NCI-H187 treated with DMSO at 0.1 percent for 48 hours (cell line): ENCODE data around the gene ONECUT2.

Experiments used
- DNase-seq: peaks from one replicate; lab custom pipeline; 2025; lab: John Stamatoyannopoulos, UW

Gene ONECUT2

DNA sequence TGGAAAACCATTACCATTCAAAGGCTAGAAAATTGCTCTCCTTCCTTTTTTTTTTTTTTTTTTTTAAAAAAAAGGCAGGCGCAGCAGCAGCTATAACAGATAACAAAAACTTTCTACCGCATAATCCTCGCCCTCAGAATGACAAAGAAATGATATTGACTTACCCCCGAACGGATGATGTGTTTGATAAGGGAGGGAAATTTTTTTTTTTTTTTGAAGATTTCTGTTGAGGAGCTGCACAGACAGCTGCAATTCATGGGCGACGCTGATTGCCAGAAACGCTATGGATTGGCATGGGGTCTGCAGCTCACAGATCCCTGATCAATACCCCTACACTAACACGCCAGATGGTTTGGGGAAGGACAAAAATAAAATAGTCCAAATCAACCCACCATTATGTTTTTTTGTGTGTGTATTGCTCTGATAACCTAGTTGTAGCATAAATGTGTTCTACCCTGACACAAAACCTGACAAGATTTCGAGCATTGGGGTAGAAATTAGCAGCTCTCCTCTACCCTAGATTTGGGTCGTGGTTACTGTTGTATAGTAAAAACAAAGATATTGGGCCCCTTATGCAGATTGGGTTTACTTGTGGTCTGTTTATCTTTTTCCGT lies 3.6 kb upstream of the ONECUT2 start:
- no peak for DNase-seq

DNA sequence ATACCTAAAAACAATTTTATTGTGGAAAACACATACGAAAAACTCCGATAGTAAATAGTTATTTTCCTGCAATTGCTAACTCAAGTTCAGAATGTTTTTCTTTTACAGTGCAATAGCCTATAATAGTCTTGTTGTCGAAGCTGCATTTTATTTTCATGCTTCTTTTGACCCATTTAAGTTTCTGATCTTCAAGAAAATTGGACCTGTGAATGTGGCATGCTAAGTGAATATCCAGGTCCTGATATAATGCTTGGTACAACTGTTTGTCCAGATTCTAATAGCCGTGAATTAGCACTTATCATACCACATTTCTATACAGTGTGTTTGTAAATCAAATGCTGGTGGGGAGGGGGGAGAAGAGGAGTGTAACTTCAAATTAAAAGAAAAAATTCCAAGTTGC lies 3.0 kb upstream of the ONECUT2 start:
- no peak for DNase-seq

DNA sequence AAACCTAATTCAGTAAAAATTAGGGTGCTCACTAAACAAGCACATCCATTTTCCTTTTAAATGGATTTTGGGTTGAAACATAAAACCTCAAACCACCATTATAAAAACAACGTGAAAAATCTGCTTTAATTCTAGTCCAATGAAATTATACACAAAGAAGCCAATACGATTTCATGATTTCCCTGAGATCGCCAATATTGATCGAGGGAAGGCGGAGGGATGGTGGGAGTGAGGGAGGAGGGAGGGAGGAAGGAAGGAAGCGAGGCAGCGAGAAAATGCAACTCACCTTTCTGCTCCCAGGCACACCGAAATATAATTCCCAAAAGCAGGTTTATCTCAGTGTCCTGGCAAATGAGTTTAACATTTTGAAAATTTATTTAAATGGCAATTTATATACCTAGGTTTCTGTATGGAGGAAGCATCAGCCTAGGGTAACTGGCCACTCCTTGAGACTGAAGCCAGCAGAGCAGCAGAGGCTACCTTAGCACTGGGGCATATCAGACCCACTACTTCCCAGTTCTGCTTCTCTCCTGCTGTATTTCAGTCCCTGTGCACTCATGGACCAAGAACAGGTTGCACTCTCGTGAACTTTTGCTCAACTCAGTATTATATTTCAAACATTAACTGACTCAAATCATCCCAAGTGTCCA lies 2.3 kb upstream of the ONECUT2 start:
- no peak for DNase-seq

DNA sequence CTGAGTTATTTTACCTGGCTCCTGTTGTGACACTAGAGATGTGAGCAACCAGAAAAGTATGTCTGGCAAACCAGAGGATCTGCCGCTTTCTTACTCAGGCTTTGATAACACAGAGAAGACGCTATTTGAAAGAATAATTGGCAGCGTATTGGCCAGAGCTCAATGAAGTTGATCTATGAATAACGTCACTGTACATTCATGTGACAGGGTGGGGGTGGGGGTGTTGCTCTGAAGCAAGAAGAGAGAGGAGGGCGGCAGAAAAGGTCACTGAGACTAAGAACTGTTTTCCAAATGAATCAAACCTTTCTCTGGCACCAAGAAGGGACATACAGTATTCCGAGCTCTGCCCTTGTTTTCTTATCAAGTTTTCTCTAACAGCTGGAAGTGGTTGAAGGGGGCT lies 1.7 kb upstream of the ONECUT2 start:
- DNase-seq = no peak

DNA sequence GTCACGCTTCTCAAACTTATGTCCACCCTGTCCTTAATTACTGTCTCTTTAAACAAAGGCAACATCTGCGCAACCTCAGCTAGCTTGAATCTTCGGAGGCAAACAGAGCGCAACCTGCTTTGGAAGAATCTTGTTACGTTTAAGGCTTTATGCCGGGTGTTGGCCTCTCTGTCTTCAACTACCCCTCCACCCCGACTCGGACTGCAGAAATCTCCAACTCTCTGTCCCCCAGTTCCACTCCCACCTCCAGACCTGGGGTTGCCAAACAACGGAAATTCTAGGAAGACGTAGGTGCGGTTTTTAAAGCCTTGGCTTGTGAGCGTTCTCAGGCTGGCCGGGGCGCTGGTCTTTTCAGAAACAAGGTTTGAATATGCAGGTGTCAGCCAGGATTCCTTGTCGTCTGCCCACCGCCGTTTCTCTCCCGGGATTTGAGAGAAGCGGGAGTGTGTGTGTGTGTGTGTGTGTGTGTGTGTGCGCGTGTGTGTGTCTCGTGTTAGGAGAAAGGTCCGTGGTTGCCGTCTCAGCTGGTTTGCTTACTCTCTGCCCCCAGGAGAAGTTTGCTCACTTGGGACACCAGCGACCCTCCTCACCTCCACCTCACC lies 1.1 kb upstream of the ONECUT2 start:
- no peak for DNase-seq

DNA sequence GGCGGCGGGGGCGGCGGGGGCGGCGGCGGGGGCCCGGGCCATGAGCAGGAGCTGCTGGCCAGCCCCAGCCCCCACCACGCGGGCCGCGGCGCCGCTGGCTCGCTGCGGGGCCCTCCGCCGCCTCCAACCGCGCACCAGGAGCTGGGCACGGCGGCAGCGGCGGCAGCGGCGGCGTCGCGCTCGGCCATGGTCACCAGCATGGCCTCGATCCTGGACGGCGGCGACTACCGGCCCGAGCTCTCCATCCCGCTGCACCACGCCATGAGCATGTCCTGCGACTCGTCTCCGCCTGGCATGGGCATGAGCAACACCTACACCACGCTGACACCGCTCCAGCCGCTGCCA lies 644 bp downstream of the ONECUT2 start:
- no peak for DNase-seq

DNA sequence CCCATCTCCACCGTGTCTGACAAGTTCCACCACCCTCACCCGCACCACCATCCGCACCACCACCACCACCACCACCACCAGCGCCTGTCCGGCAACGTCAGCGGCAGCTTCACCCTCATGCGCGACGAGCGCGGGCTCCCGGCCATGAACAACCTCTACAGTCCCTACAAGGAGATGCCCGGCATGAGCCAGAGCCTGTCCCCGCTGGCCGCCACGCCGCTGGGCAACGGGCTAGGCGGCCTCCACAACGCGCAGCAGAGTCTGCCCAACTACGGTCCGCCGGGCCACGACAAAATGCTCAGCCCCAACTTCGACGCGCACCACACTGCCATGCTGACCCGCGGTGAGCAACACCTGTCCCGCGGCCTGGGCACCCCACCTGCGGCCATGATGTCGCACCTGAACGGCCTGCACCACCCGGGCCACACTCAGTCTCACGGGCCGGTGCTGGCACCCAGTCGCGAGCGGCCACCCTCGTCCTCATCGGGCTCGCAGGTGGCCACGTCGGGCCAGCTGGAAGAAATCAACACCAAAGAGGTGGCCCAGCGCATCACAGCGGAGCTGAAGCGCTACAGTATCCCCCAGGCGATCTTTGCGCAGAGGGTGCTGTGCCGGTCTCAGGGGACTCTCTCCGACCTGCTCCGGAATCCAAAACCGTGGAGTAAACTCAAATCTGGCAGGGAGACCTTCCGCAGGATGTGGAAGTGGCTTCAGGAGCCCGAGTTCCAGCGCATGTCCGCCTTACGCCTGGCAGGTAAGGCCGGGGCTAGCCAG lies 1.2 kb downstream of the ONECUT2 start:
- DNase-seq = no peak

DNA sequence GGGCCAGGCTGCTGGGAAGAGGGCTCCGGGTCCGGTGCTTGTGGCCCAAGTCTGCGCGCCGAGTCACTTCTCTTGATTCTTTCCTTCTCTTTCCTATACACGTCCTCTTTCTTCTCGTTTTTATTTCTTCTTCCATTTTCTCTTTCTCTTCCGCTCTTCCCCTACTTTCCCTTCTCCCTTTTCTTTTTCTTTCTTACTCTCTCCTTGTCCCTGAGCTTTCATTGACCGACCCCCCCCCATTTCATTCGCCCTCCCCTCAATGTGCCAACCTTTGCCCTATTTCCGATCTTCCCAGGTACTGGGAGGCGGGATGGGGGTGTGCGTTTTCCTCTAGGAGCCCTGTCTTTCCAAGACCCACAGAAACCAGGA lies 1.8 kb downstream of the ONECUT2 start:
- DNase-seq = no peak

DNA sequence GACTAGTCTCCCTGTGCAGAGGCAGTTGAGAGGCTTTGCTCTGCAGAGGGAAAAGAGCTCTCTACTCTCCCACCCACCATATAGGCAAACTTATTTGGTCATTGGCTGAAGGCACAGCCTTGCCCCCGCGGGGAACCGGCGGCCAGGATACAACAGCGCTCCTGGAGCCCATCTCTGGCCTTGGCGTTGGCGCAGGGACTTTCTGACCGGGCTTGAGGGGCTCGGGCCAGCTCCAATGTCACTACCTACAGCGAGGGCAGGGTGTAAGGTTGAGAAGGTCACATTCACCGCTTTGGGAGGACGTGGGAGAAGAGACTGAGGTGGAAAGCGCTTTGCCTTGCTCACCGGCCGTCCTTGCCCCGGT lies 2.2 kb downstream of the ONECUT2 start:
- no peak for DNase-seq

DNA sequence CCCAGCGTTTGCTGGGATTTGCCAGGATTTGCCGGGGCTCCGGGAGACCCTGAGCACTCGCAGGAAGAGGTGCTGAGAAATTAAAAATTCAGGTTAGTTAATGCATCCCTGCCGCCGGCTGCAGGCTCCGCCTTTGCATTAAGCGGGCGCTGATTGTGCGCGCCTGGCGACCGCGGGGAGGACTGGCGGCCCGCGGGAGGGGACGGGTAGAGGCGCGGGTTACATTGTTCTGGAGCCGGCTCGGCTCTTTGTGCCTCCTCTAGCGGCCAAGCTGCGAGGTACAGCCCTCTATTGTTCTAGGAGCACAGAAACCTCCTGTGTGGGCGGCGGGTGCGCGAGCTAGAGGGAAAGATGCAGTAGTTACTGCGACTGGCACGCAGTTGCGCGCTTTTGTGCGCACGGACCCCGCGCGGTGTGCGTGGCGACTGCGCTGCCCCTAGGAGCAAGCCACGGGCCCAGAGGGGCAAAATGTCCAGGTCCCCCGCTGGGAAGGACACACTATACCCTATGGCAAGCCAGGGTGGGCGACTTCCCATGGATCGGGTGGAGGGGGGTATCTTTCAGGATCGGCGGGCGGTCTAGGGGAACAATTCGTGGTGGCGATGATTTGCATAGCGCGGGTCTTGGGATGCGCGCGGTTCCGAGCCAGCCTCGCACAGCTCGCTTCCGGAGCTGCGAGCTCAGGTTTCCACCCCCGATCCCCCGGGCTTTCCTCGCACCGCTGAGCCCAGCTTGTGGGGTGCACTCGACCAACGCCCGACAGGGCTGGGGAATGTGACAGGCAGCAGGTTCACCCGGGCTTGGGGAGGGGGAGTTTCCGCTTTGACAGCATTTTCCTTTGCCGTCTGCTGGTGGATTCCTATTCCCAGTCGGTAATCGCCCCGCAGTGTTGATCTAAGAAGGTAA lies 2.8 kb downstream of the ONECUT2 start:
- peak; percentile 68 for DNase-seq

DNA sequence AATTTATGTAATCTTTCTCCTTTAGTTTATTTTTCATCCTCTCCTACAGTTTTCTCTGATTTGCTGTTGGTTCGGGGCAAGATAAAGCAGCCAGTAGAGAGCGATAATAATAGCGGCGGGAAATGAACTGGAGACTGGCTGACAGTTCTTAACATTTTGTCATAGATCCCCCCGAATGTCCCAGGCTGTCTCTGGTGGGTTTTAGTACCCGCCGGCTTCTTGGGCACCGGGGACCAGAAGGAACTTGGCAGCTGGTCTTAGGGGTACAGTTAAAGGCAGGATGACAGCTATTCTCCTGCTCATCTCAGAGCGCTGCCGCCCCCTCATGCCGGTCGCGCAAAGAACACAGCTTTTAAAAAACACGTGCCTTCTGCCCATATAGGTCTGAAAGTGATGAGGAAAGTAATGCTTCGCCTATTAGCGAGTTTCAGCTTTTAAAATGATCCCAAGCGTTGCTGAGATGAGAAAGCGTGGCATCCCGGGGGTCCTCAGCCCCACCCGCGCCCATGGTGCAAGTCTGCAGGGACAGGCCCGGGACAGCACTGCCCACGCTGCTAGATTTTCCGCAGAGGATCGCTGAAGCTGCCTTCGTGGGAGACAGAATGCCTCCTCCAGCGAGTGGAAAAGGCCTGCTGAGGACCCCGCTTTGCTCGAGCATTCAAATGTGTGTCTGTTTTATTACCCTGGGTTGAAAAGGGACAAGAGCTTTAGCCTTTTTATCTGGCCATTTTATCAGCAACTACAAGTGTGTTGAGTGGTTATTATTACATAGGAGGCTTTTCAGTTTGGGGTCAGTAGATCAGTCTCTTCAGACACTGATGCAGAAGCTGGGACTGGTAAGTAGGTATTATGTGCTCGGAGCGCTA lies 3.8 kb downstream of the ONECUT2 start:
- DNase-seq = no peak

DNA sequence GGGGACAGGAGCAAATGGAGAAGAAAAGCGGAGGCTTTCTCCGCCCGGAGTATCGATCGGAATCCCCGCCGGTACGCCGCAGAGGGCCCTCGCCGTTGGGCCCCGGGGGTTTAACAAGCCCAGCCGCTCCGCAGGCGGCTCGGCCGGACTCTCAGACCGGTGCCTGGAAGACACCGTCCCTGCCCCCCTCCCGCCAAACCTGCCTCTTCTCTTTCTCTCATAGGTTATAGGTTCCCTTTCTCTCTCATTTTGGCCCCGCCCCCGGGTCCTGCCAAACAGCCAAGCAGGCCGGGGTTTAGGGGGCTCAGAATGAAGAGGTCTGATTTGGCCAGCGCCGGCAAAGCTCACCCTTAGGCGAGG lies 4.4 kb downstream of the ONECUT2 start:
- no peak for DNase-seq

DNA sequence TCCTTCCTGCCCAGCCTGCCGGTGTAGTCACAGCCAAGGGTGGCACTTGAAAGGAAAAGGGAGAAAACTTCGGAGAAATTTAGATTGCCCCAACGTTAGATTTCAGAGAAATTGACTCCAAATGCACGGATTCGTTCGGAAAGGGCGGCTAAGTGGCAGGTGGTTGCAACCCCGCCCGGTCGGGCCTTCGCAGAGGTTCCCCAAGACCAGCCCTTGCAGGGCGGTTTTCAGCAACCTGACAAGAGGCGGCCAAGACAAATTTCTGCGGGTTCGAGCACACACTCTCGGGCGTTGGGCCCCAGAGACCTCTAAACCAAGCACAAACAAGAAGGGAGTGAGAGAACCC lies 4.8 kb downstream of the ONECUT2 start:
- DNase-seq = no peak

DNA sequence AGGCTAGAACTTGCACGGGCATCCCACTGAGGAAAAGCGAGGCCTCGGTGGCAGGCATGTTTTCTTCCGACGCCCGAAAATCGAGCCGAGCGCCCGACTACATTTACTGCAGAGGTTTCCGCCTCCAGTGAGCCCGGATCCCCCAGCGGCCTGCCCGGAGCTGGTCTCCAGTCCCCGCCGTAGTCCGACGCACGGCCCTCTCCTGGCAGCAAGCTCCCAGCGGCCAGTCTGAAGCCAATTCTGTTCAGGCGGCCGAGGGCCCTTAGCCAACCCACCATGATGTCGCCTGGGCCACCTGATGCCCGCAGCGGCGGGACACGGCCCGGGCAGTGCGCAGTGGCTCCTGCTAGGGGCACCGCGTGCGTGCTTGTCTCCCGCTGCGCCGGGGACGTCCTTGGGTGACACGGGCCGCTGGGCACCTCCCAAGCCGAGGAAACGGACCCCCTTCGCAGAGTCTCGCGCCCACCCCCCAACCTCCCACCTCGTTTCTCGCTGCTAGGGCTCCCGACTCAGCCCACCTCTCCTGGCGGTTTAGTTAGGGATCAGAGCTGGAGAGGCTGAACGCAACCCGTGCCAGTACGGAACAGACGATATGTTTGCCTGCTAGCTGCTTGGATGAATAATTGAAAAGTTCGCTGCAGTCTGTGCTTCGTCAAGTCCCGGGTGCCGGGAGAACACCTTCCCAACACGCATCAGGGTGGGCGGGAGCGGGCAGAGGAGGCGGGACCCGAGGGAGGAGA lies 5.3 kb downstream of the ONECUT2 start:
- no peak for DNase-seq

DNA sequence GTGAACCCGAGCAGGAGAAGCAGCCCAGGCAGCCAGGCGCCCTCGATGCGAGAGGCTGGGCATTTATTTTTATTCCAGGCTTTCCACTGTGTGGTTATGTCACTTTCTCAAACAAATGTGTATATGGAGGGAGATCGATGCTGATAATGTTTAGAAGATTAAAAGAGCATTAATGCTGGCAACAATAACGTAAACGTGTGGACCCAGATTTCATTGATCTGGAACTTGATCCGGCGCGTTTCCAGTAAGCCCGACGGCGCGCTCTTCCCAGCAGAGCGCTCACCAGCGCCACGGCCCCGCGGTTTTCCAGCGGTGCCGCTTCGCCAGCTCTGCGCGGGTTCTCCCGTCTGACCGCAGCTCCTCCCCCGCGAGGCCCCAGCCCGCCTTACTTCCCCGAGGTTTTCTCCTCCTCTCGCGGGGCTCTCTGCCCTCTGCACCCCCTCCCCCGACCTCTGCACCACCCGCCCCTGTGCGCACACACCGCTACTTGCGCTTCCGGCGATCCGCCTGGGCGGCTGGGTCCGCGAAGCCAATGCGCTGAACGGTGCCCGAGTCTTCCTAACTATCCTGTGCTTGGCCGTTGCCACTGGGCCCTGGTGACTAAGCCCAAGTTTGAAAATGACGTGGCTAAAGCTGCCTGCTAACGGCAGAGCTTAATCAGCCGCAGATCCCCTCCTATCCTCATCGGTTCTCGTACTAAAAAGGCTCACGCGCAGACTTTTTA lies 6.1 kb downstream of the ONECUT2 start:
- DNase-seq = no peak

DNA sequence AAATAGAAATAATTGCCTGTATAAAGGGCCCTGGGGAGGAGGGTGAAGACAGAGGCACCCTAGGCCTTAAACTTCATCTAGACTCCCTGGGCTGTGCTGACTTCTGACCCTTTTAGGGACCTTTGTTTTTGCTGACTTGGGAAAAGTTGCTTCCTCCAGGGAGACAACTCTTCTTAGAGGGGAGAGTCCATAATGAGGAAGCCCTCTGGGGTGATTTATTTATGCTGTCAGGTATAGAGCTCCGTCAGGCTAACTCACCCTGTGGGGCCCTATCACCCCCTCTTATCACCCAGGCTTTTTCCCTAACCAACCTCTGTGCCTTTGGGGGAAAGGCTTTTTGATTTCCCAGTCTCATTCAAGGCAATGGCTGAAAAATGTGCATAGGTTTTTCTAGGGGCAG lies 8.1 kb downstream of the ONECUT2 start:
- DNase-seq = no peak

DNA sequence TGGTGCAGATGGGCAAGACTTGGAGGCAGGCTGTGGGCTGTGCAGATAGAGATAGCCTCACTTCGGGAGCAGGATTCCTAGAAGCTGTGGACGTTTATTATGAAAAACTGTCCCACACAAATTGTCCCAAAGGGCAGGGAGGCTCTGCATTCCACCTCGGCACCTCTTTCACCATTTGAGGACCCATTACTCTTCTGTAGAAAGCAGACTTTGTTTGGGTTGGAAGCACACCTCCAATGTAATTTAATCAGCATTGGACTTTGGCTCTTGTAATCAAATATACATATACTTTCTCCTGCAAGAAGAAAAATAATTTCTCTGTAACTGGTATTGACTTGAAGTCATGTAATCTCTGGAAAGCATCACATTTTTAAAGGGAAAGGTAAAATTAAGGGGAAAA lies 8.5 kb downstream of the ONECUT2 start:
- no peak for DNase-seq

DNA sequence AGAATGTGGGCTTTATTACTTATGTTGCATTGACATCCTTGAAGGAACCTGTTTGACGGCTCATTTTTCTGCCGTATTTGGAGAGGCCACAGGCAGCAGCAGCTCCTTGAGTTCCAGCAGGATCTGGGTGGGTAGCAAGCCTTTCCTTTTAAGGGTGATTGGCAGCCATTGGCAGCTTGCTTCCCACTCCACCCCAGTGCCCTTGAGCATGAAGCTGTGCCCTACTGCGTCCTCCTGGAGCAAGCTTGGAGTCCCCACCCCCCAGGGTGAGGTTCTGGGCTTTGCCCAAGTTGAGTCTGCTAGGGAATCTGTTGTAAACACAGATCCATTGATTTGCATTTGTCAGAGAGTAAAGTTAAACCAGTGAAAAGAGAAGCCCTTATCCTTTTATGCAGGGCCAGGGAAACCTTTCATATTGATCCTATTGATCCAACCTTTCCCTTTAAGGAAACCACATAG lies 9.2 kb downstream of the ONECUT2 start:
- no peak for DNase-seq

DNA sequence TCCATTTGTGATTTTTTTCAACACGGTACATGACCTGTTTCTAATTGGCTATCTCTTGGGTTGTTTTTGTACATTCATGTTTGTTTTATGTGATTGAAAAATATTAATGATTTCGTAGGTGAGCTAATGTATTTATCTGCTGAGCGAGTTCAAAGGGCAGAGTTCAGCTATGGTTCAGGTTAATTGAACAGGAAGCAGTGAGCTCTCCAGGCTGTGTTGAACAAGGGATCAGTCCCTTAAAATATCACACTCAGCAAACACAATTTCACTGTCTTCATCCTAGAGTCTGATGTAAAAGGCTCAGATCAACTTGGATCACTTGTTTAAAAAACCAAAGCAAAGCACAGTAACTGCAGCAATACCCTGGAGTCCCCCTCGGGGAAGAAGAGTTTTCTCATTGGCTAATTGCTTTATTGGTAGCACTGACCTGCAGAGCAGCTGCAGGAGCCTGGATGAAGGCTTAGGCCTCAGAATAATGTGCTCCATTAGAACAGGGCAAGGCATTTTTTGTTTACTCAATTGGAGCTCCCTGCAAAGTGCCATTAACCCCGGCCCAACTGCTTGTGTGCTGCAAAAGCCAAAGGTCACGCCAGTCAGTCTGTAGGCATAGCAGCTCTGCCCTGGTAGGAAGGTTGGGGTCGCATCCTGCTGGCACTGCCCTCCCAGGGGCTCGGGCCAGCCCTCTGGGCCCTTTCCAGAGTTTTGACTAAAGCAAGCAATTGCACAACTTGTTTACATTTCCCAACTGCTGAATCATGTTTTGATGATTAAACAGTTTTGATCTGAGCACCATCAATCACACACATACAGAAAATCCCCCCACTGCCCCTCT lies 10.5 kb downstream of the ONECUT2 start:
- DNase-seq = no peak
